HFFc6 (cell line): ENCODE results near the gene TRIM9. TPM values are rescaled to one million over a fixed set of nuclear protein-coding genes. Genes with fewer than 3 reads are reported as not detected.

Source experiments
- DNase-seq: peaks from one replicate; pipeline ENCODE4 v3.0.0-alpha.2; 2018
- H3K27ac Mint-ChIP-seq: 2 replicates; pipeline ENCODE4 v1.8.0; 2020; ENCODE audit warnings: mild to moderate bottlenecking, mixed read lengths
- H3K27me3 Mint-ChIP-seq: 2 replicates; pipeline ENCODE4 v1.8.0; 2021; ENCODE audit warnings: mild to moderate bottlenecking, moderate library complexity, mixed read lengths; ENCODE audit not compliant: insufficient read depth
- H3K36me3 Mint-ChIP-seq: 2 replicates; pipeline ENCODE4 v1.8.0; 2021; ENCODE audit warnings: low read depth, mixed read lengths
- H3K4me1 Mint-ChIP-seq: 2 replicates; pipeline ENCODE4 v1.8.0; 2020; ENCODE audit warnings: low read depth, mixed read lengths
- H3K4me3 Mint-ChIP-seq: 2 replicates; pipeline ENCODE4 v1.8.0; 2020; ENCODE audit warnings: mild to moderate bottlenecking, moderate library complexity, mixed read lengths
- H3K9me3 Mint-ChIP-seq: 2 replicates; pipeline ENCODE4 v1.8.0; 2020; ENCODE audit warnings: mild to moderate bottlenecking, mixed read lengths
- total RNA-seq, 6 experiments: library from RNA; stranded (reverse); fragmentation: NEBNext Ultra II Directional; extraction: Animal tissue kit (Norgen Biotek cat#: 25700); gene quantifications; 2 replicates in 1 of 6; 3 replicates in 5 of 6; pipeline ENCODE4 v1.2.3, GENCODE V29; 2021
- TF ChIP-seq, protein P1 (sequence below): fragments of 200-600 bp; sonication (generic); IDR thresholded peaks from 2 replicates; pipeline ENCODE4 v1.5.0; 2021; ENCODE audit warnings: antibody characterized with exemption, mild to moderate bottlenecking

TRIM9 gene
- total RNA-seq, 6 experiments from 2014 or later = 0.05 TPM; not detected in 5

DNA sequence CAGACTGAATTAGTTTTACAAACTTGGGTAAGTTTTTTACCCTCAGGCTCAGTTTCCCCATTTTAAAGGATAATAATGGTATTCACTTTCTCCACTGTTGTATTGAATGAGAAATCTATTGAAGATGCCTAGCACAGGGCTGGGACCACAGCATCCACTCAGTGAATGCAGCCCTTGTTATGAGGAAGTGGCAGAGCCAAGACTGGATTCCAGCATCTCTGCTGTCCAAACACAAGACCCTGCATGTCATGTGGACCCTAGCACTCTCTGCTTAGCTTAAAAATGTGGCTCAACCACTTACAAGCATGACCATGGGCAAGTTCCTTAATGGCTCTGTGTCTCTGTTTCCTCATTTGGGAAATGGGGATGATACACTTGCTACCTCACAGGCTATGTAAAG, 24.1 kb upstream of the TRIM9 start:
- Mint-ChIP-seq H3K4me3 (no peak overlapping the region), H3K36me3 (no peaks in the 10 kb centered on the region), H3K4me1 (no peaks in the 10 kb centered on the region), H3K27me3 (peaks cover 15% of the 10 kb centered on the region), H3K27ac (no peak overlapping the region), H3K9me3 (no peaks in the 10 kb centered on the region)
- TF ChIP-seq, protein P1, sequence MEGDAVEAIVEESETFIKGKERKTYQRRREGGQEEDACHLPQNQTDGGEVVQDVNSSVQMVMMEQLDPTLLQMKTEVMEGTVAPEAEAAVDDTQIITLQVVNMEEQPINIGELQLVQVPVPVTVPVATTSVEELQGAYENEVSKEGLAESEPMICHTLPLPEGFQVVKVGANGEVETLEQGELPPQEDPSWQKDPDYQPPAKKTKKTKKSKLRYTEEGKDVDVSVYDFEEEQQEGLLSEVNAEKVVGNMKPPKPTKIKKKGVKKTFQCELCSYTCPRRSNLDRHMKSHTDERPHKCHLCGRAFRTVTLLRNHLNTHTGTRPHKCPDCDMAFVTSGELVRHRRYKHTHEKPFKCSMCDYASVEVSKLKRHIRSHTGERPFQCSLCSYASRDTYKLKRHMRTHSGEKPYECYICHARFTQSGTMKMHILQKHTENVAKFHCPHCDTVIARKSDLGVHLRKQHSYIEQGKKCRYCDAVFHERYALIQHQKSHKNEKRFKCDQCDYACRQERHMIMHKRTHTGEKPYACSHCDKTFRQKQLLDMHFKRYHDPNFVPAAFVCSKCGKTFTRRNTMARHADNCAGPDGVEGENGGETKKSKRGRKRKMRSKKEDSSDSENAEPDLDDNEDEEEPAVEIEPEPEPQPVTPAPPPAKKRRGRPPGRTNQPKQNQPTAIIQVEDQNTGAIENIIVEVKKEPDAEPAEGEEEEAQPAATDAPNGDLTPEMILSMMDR = no peak
- no peak for DNase-seq

DNA sequence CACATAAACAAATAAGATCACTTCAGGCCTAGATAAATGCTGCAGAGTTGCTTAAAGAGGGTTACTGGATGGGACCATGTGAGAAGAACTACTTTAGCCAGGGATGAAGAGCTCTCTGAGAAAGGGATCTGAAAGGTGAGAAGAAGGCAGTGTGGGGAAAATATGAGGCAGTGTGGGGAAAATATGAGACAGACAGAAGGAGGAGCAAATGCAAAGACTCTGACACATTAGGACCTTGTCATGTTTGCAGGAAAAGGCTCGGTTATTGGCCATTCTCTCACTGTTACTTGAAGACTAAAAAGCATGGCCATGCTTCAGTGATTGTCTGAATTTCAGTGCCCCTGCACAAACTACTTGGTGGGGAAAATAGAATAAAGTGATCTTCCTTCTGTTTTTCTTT, 22.7 kb upstream of the TRIM9 start:
- DNase-seq = no peak
- H3K9me3 Mint-ChIP-seq = no peaks in the 10 kb centered on the region
- TF ChIP-seq, protein P1 = no peak
- no peaks in the 10 kb centered on the region for H3K36me3 Mint-ChIP-seq
- no peaks in the 10 kb centered on the region for H3K4me1 Mint-ChIP-seq
- peaks cover 15% of the 10 kb centered on the region for H3K27me3 Mint-ChIP-seq
- no peak overlapping the region for H3K4me3 Mint-ChIP-seq
- no peak overlapping the region for H3K27ac Mint-ChIP-seq

DNA sequence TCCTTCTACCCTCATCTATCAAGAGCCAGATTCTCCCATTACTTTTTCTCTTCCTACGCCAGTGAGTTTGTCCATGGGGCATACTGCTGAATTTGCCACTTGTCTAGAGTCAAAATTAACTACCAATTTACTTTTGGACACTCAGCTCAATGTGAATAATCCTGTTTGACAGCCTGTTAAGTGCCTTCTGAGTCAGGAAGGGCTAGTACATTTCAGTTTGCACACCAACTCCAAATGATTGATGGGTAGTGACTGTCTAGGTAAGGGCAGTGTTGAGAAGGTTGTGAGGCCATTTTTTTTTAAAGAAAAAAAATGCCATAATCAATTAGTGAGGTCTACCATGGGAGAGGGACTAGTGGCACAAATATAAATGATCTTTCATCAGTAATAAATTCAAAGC, 21.8 kb upstream of the TRIM9 start:
- H3K4me3 Mint-ChIP-seq = no peak overlapping the region
- TF ChIP-seq, protein P1 = no peak
- H3K4me1 Mint-ChIP-seq = no peaks in the 10 kb centered on the region
- no peak overlapping the region for H3K27ac Mint-ChIP-seq
- H3K9me3 Mint-ChIP-seq = no peaks in the 10 kb centered on the region
- DNase-seq = no peak
- peaks cover 11% of the 10 kb centered on the region for H3K27me3 Mint-ChIP-seq
- no peaks in the 10 kb centered on the region for H3K36me3 Mint-ChIP-seq

DNA sequence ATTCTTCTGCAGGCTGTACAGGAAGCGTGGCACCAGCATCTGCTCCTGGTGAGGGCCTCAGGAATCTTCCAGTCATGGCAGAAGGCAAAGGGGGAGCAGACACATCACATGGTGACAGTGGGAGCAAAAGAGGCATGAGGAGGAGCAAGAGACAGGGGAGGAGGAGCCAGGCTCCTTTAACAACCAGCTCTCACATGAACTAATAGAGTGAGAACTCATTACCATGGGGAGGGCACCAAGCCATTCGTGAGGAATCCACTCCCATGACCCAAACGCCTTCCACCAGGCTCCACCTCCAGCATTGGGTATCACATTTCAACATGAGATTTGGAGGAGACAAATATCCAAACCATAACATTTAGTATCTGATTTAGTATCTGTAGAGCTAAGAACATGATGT, 14.7 kb upstream of the TRIM9 start:
- peaks cover 16% of the 10 kb centered on the region for H3K27me3 Mint-ChIP-seq
- no peaks in the 10 kb centered on the region for H3K36me3 Mint-ChIP-seq
- no peak overlapping the region for H3K4me3 Mint-ChIP-seq
- no peaks in the 10 kb centered on the region for H3K4me1 Mint-ChIP-seq
- TF ChIP-seq, protein P1 = no peak
- DNase-seq = no peak
- no peaks in the 10 kb centered on the region for H3K9me3 Mint-ChIP-seq
- H3K27ac Mint-ChIP-seq = no peak overlapping the region

DNA sequence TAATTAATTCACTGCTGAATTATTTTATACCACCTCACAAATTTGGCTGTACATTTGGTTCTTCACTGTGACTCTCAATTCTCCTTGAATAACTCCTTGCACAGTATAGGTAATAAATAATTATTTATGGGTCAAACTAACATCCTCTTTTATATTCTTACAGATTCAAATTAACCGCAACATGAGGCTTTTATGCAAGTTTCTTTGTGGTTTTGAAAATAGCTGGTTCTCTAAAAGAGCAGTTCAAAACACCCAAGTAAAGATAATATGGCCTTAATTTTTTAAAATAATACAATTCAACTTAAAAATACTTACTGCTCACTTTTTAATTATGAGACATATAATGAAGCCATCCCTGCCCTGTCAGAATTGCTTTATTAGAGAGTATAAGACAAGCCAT, 12.9 kb upstream of the TRIM9 start:
- Mint-ChIP-seq H3K9me3 (no peaks in the 10 kb centered on the region), H3K27me3 (peaks cover 15% of the 10 kb centered on the region), H3K4me3 (no peak overlapping the region), H3K36me3 (no peaks in the 10 kb centered on the region), H3K27ac (no peak overlapping the region), H3K4me1 (no peaks in the 10 kb centered on the region)
- no peak for DNase-seq
- TF ChIP-seq, protein P1 = no peak

DNA sequence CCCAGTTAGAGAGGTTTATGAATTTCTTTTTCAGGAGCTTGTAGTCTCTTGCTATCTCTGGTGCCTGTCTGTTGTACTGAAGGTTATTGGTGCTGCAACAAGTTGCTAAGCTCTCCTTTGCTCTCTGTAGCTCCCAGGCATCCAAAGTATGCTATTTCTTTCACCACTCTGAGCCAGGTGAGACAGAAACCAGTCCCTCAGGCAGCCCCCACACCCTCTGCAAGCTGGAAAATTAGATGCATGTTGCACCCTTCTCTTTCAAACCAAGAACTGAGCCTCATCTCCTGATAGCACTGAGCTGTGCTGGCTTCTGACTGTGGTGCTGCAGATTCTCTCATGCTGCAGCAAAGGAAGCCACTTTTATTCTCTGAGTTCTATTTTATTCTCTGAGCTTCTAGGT, 9.6 kb upstream of the TRIM9 start:
- Mint-ChIP-seq H3K27ac (no peak overlapping the region), H3K27me3 (peaks cover 15% of the 10 kb centered on the region), H3K9me3 (no peaks in the 10 kb centered on the region), H3K4me3 (no peak overlapping the region), H3K4me1 (no peaks in the 10 kb centered on the region), H3K36me3 (no peaks in the 10 kb centered on the region)
- no peak for DNase-seq
- TF ChIP-seq, protein P1 = no peak
